PFSK-1 (cell line): ENCODE data around the gene ASXL2.

ENCODE experiments used
- POLR2AphosphoS5 ChIP-seq: IDR thresholded peaks from 2 replicates; pipeline ENCODE4 v1.6.1; 2012; ENCODE audit warnings: low read depth, mild to moderate bottlenecking, control low read depth, low read length, moderate library complexity
- TAF1 ChIP-seq: IDR thresholded peaks from 2 replicates; pipeline ENCODE4 v1.6.1; 2012; ENCODE audit warnings: low read length, control low read depth, borderline replicate concordance; ENCODE audit not compliant: insufficient read depth
- TF ChIP-seq, protein P1 (sequence below), 2 experiments: IDR thresholded peaks; 2 replicates each; pipeline versions ENCODE4 v1.6.1 to v1.8.0; 2011 to 2012; ENCODE audit warnings: low read depth in 2 of 2, low read length in 2 of 2, control low read depth in 1 of 2, inconsistent platforms in 1 of 2, mild to moderate bottlenecking in 1 of 2, moderate library complexity in 1 of 2; ENCODE audit not compliant: insufficient read depth in 1 of 2

DNA sequence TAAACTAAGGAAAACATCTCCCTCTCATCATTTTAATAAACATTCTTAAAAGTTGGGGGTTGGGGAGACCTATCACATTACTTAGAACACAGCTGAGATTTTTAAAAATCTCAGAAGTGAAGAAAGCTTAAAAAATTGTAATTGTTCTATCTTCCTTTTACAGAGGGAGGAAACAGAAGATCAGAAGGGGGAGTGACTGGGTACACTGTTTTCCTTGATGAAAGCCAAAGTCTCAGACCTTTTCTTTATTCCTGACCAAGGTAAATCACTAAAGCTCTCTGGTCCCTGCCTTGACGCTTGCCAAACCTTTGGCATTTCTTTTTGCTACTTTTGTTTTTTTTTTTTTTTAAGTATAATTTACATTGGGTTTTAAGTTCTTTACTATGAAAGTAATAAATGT, 119.9 kb downstream of the ASXL2 start:
- no peak for TF ChIP-seq POLR2AphosphoS5
- TF ChIP-seq, protein P1, sequence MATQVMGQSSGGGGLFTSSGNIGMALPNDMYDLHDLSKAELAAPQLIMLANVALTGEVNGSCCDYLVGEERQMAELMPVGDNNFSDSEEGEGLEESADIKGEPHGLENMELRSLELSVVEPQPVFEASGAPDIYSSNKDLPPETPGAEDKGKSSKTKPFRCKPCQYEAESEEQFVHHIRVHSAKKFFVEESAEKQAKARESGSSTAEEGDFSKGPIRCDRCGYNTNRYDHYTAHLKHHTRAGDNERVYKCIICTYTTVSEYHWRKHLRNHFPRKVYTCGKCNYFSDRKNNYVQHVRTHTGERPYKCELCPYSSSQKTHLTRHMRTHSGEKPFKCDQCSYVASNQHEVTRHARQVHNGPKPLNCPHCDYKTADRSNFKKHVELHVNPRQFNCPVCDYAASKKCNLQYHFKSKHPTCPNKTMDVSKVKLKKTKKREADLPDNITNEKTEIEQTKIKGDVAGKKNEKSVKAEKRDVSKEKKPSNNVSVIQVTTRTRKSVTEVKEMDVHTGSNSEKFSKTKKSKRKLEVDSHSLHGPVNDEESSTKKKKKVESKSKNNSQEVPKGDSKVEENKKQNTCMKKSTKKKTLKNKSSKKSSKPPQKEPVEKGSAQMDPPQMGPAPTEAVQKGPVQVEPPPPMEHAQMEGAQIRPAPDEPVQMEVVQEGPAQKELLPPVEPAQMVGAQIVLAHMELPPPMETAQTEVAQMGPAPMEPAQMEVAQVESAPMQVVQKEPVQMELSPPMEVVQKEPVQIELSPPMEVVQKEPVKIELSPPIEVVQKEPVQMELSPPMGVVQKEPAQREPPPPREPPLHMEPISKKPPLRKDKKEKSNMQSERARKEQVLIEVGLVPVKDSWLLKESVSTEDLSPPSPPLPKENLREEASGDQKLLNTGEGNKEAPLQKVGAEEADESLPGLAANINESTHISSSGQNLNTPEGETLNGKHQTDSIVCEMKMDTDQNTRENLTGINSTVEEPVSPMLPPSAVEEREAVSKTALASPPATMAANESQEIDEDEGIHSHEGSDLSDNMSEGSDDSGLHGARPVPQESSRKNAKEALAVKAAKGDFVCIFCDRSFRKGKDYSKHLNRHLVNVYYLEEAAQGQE (IDR thresholded peaks at IDR 0.05; ENCODE audit: insufficient read depth in 1 of 2, low read depth in 2 of 2, low read length in 2 of 2), result no peak
- TF ChIP-seq TAF1, result no peak
